Endothelial cell of hepatic sinusoid (primary cell): ENCODE measurements around the gene ATP2C1.

Source experiments
- in situ Hi-C: cut with HindIII; loops from 2 replicates; pipeline ENCODE4 v1.10.0; 2017; ENCODE audit warnings: low sequenced_read_pairs

The ATP2C1 gene

GRCh38 chr3:130895690-130896488, 2.0 kb downstream of the ATP2C1 start:
- in situ Hi-C loops, result no loop called here

GRCh38 chr3:130897316-130897715, 3.4 kb downstream of the ATP2C1 start:
- in situ Hi-C loops, result no loop called here

DNA sequence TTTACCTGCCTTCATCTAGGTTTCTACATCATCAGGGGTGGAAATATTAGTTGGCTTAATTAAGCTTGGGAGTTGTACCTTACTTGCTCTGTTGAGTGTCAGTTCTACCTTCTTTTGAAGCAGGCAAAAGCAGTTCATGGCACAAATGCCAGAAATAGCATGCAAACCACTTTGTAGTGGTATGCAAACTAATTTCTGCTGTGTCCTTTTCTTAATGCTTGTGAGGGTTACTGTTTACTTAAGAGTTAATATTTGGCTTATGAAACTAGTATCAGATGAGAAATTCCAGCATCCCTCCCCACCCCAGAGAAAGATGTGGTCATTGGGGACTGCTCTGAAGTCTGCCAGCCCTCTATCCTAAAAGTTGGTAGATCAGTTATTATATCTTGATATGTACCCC, 7.1 kb downstream of the ATP2C1 start:
- in situ Hi-C loops, result no loop called here

- in situ Hi-C loops, result no loop called here
These were observed 7.8 kb downstream of the ATP2C1 start for GRCh38 chr3:130901463-130902204.

- in situ Hi-C loops, result no loop called here
These were observed 9.6 kb downstream of the ATP2C1 start for GRCh38 chr3:130903412-130903908.

- in situ Hi-C loops, result no loop called here
These were observed 10.6 kb downstream of the ATP2C1 start for GRCh38 chr3:130904491-130904890.

DNA sequence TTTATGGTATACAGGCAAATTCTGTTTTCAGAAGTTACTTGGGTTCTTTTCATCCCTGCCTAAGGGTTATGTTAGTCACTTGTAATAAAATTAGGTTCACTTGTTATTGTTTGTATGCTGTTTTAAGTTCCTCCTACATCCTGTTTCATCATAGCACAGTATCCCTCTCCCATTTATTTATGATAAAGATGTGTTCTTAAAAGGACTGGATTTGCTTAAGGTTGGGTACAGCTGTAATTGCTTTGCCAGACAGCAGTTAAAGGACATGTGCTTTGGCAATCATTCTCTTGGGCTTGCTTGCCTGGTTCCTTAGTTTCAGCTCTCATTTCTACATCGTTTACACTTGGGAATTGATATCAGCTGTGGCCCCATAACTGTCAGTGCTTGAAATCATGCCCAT, 11.7 kb downstream of the ATP2C1 start:
- in situ Hi-C loops, result no loop called here

DNA sequence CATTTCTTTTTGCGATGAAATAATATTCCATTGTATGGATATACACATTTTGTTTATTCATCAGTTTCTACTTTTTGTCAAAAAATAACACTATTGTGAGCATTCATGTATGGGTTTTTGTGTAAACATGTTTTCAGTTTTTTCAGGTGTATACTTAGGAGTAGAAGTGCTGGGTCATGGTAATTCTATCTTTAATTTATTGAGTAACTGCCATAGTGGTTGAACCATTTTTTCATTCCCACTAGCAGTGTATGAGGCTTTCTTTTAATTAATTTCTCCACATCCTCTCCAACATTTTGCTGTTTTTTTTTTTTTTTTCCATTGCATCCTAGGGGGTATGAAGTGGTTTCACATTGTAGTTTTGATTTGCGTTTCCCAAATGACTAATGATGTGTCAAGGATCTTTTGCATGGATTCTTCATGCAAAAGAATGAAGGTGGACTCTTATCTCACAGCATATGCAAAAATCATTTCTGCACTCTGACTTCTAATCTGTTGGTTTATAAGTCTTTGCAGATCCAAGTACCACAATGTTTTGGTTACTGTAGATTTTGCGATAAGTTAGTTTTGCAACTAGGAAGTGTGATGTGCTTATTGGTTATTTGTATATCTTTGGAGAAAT, 12.6 kb downstream of the ATP2C1 start:
- in situ Hi-C loops, result no loop called here

DNA sequence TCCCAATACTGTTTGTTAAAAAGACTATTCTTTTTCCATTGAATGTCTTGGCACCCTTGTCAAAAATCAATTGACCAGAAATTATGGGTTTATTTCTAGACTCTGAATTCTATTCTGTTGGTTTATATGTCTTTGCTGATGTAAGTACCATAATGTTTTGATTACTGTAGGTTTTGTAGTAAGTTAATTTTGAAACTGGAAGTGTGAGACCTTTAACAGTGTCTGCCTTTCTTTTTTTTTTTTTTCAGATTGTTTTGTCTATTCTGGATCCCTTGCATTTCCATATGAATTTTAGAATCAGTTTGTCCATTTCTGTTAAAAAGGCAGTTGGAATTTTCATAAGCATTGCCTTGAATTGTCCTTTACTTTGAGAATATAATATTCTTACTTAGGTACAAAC, 13.6 kb downstream of the ATP2C1 start:
- in situ Hi-C loops, result no loop called here

DNA sequence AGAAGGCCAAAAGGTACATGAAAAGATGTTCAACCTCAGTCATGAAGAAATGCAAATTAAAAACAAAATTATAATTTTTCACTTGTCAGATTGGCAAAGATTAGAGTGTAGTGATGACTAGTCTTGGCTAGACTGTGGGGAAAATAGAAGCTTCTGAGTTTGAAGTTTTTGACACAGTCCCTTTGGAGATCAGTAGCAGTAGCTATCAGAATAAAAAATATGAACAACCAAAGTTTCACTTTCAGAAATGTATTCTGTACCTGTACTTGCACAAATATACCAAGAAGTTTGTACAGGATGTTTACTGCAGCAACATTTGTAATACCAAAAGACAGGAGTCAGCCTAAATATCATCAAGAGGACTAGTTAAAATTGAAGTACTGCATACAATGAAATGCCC, 14.1 kb downstream of the ATP2C1 start:
- in situ Hi-C loops, result no loop called here

GRCh38 chr3:130915567-130916292, 21.8 kb downstream of the ATP2C1 start:
- in situ Hi-C loops, result no loop called here

- in situ Hi-C loops, result no loop called here
These were observed 22.8 kb downstream of the ATP2C1 start for GRCh38 chr3:130916507-130917167.

GRCh38 chr3:130918328-130918727, 24.4 kb downstream of the ATP2C1 start:
- in situ Hi-C loops, result no loop called here

DNA sequence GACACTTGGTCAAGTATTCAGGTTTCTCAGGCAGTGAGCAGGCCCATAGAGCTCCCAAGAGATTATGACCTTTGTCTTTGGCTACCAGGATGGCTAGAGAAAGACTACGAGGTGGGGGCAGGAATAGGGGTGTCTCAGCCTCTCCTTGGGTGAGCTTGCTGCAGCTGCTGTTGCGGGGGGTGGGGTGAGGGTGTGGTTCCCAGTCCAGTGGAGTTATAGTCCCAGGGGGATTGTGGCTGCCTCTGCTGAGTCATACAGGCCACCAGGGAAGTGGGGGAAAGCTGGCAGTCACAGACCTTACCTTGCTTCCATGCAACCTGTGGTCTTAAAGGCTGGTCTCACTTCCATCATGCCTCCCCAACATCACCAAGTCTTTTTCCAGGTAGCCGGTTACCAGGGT, 31.7 kb downstream of the ATP2C1 start:
- in situ Hi-C loops, result no loop called here

DNA sequence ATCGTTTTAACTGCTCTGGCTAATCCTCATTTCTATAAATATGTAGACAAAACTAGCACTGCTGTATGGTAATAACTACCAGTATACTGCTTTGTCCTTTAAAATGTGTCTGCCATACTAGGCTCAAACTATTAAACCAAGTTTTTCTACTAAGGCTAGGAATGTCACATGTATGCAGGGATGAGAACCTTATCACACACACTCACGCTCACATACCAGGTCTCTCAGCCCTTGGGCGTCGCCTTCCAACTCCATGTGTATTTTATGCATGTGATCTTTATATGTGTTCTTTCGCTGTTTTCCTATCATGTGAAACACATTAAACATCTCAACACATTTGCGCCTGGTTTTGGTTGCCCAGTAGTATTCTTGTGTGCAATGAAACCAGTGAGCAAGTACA, 32.6 kb downstream of the ATP2C1 start:
- in situ Hi-C loops, result no loop called here

- in situ Hi-C loops, result no loop called here
These were observed 35.9 kb downstream of the ATP2C1 start for GRCh38 chr3:130929804-130930203.

DNA sequence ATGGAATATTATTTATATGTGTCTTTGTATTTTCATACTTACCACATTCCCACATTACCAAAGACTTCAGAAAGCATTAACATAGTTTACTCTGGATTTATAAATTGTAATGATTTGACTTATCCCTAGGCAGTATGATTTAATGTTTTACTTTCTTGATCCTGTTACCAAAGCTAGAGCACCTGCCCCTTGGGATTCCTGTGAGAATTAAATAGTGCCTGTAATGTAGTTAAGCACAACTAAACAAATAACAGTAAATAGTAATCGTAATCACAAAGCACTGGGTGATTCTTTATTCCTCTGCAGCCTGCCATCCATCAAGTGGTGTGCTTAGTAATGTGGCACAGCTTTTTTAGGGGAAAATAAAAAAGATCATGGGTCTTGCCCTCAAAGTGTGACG, 39.1 kb downstream of the ATP2C1 start:
- in situ Hi-C loops, result no loop called here

- in situ Hi-C loops, result no loop called here
These were observed 40.0 kb downstream of the ATP2C1 start for GRCh38 chr3:130933801-130934345.

DNA sequence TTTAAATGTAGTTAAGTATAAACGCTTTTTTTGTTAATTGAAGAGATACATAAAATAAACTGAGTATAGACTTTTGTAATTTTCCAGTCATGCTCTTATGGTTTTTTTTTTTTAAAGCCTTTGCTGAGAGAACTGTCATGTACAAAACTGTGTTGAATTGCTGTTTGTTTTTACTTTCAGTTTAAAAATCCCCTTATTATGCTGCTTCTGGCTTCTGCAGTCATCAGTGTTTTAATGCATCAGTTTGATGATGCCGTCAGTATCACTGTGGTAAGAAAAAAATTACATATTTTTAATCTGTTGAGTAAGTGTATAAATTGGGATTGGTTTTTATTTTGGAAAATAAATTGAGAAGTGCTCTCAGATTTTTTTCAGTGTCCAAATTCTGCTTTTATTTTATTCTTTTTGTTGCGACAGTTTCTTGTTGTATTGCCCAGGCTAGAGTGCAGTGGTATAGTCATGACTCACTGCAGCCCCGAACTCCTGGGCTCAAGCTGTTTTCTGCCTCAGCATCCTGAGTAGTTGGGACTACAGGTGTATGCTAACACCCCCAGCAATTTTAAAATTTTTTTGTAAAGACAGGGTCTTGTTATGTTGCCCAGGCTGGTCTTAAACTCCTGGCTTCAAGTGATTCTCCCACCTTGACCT, 40.7 kb downstream of the ATP2C1 start:
- in situ Hi-C loops, result no loop called here
